Activated CD4-positive, alpha-beta T cell treated with anti-CD3 and anti-CD28 coated beads for 4 hours (primary cell): ENCODE measurements around the gene FANCC.
"Not testable (repeated sequence)": the region's sequence is repeated elsewhere in the genome, so short reads cannot be mapped to it uniquely, and the experiment has no call there.

Experiments
- DNase-seq, 2 donors: peaks; one replicate each; pipeline ENCODE4 v3.0.0-alpha.2; 2020

The FANCC gene

GRCh38 chr9:95282332-95282731, 35.2 kb downstream of the FANCC start:
- DNase-seq: no peak

- DNase-seq: no peak
These were observed 36.8 kb downstream of the FANCC start for GRCh38 chr9:95280745-95281144.

GRCh38 chr9:95277509-95277908, 40.0 kb downstream of the FANCC start:
- no peak for DNase-seq

- no peak for DNase-seq
These were observed 41.0 kb downstream of the FANCC start for GRCh38 chr9:95276395-95276954.

GRCh38 chr9:95274160-95274559, 43.3 kb downstream of the FANCC start:
- DNase-seq: not testable (repeated sequence)

- DNase-seq: no peak
These were observed 44.0 kb downstream of the FANCC start for GRCh38 chr9:95273369-95274022.

GRCh38 chr9:95272830-95273229, 44.7 kb downstream of the FANCC start:
- no peak for DNase-seq

- DNase-seq: no peak
These were observed 46.7 kb downstream of the FANCC start for GRCh38 chr9:95270790-95271189.

- not testable (repeated sequence) for DNase-seq
These were observed 47.4 kb downstream of the FANCC start for GRCh38 chr9:95269803-95270773.

GRCh38 chr9:95268681-95269080, 48.8 kb downstream of the FANCC start:
- DNase-seq: no peak

GRCh38 chr9:95266649-95267048, 50.9 kb downstream of the FANCC start:
- no peak for DNase-seq

- DNase-seq: no peak
These were observed 51.5 kb downstream of the FANCC start for GRCh38 chr9:95265960-95266359.

GRCh38 chr9:95264954-95265615, 52.4 kb downstream of the FANCC start:
- no peak for DNase-seq

GRCh38 chr9:95261890-95262289, 55.6 kb downstream of the FANCC start:
- DNase-seq: no peak

- DNase-seq: no peak
These were observed 66.9 kb downstream of the FANCC start for GRCh38 chr9:95250462-95251221.

GRCh38 chr9:95249986-95250385, 67.5 kb downstream of the FANCC start:
- DNase-seq: no peak

GRCh38 chr9:95246547-95246946, 71.0 kb downstream of the FANCC start:
- no peak for DNase-seq

GRCh38 chr9:95242613-95243012, 74.9 kb downstream of the FANCC start:
- no peak for DNase-seq

GRCh38 chr9:95239071-95239470, 78.4 kb downstream of the FANCC start:
- no peak for DNase-seq

GRCh38 chr9:95237336-95237735, 80.2 kb downstream of the FANCC start:
- no peak for DNase-seq

GRCh38 chr9:95230046-95230445, 87.5 kb downstream of the FANCC start:
- no peak for DNase-seq

GRCh38 chr9:95229230-95229915, 88.1 kb downstream of the FANCC start:
- DNase-seq: no peak
